HepG2 (cell line): ENCODE results near the gene CCDC201. TPM values are rescaled to one million over a fixed set of nuclear protein-coding genes. Genes with fewer than 3 reads are reported as not detected.
A peak's percentile ranks its signal among the peaks of the same experiment; 100 is the strongest.

ENCODE experiments used
- CBX5 ChIP-seq: sonication (generic); formaldehyde crosslinking; IDR thresholded peaks from 2 replicates; pipeline ENCODE4 v1.4.0; 2020; ENCODE audit warnings: missing genetic modification reagents, borderline replicate concordance
- ELF1 ChIP-seq: sonication (generic); formaldehyde crosslinking; IDR thresholded peaks from 2 replicates; pipeline ENCODE4 v1.4.0; 2020; ENCODE audit warnings: missing genetic modification reagents
- FOXA3 ChIP-seq: IDR thresholded peaks from 2 replicates; pipeline ENCODE4 v1.6.1; 2016; ENCODE audit warnings: missing genetic modification reagents, missing compliant biosample characterization
- GRHL1 ChIP-seq: sonication (generic); formaldehyde crosslinking; conservative IDR thresholded peaks from 2 replicates; pipeline ENCODE4 v1.8.0; 2022; ENCODE audit warnings: missing genetic modification reagents
- MAX ChIP-seq: IDR thresholded peaks from 2 replicates; pipeline ENCODE4 v1.6.1; 2012; ENCODE audit warnings: inconsistent platforms
- MEIS2 ChIP-seq: sonication (generic); formaldehyde crosslinking; IDR thresholded peaks from 2 replicates; pipeline ENCODE4 v1.9.0; 2021; ENCODE audit warnings: mild to moderate bottlenecking, missing genetic modification reagents
- NCOA1 ChIP-seq: sonication (generic); formaldehyde crosslinking; IDR thresholded peaks from 2 replicates; pipeline ENCODE4 v1.9.0; 2021; ENCODE audit warnings: missing genetic modification reagents
- PHF5A ChIP-seq: IDR thresholded peaks from one replicate; pipeline ENCODE4 v1.6.1; 2018; ENCODE audit warnings: low read depth, missing genetic modification reagents; ENCODE audit not compliant: unreplicated experiment
- TIGD3 ChIP-seq: sonication (generic); formaldehyde crosslinking; IDR thresholded peaks from 2 replicates; pipeline ENCODE4 v1.5.1; 2020; ENCODE audit warnings: mild to moderate bottlenecking, missing genetic modification reagents, borderline replicate concordance
- TRAFD1 ChIP-seq: sonication (generic); formaldehyde crosslinking; IDR thresholded peaks from 2 replicates; pipeline ENCODE4 v1.5.1; 2020; ENCODE audit warnings: missing genetic modification reagents, mild to moderate bottlenecking, borderline replicate concordance
- ZFX ChIP-seq: sonication (generic); formaldehyde crosslinking; IDR thresholded peaks from 2 replicates; pipeline ENCODE4 v1.4.0; 2020; ENCODE audit warnings: mild to moderate bottlenecking, low read depth, missing genetic modification reagents, moderate library complexity
- ZNF350 ChIP-seq: sonication (generic); formaldehyde crosslinking; IDR thresholded peaks from 2 replicates; pipeline ENCODE4 v1.4.0; 2020; ENCODE audit warnings: mild to moderate bottlenecking, low read depth, missing genetic modification reagents, borderline replicate concordance
- ZNF451 ChIP-seq: sonication (generic); formaldehyde crosslinking; IDR thresholded peaks from 2 replicates; pipeline ENCODE4 v1.5.0; 2020; ENCODE audit warnings: mild to moderate bottlenecking, missing genetic modification reagents
- ZNF572 ChIP-seq: sonication (generic); formaldehyde crosslinking; IDR thresholded peaks from 2 replicates; pipeline ENCODE4 v1.5.1; 2020; ENCODE audit warnings: mild to moderate bottlenecking, missing genetic modification reagents
- ZNF607 ChIP-seq: sonication (generic); formaldehyde crosslinking; IDR thresholded peaks from 2 replicates; pipeline ENCODE4 v1.5.1; 2020; ENCODE audit warnings: missing genetic modification reagents, mild to moderate bottlenecking, borderline replicate concordance
- ZNF674 ChIP-seq: sonication (generic); formaldehyde crosslinking; IDR thresholded peaks from 2 replicates; pipeline ENCODE4 v1.5.0; 2020; ENCODE audit warnings: low read depth, mild to moderate bottlenecking, missing genetic modification reagents
- ZNF710 ChIP-seq: sonication (generic); formaldehyde crosslinking; IDR thresholded peaks from 2 replicates; pipeline ENCODE4 v1.5.0; 2020; ENCODE audit warnings: mild to moderate bottlenecking, missing genetic modification reagents, borderline replicate concordance
- ZNF83 ChIP-seq: sonication (generic); formaldehyde crosslinking; IDR thresholded peaks from 2 replicates; pipeline ENCODE4 v1.4.0; 2020; ENCODE audit warnings: missing genetic modification reagents, mild to moderate bottlenecking, borderline replicate concordance
- polyA plus RNA-seq, 8 experiments: library from polyadenylated mRNA; depleted of rRNA in 3 of 8; stranded (reverse) in 7 of 8; unstranded in 1 of 8; fragments of >200 nt; fragmentation: Illumina TruSeq in 4 of 8; extraction: Trizol in 4 of 8; gene quantifications; 2 replicates each; pipeline versions ENCODE4 v1.2.1 to v1.2.3, GENCODE V29; 2011 to 2016; ENCODE audit warnings: low read depth in 4 of 8, missing spikeins in 1 of 8, mixed read lengths in 1 of 8; ENCODE audit not compliant: insufficient read depth in 1 of 8
- total RNA-seq, 5 experiments: library from RNA; depleted of rRNA; stranded (reverse); fragments of >200 nt; fragmentation: Illumina TruSeq; extraction: Trizol; gene quantifications; 2 replicates each; pipeline ENCODE4 v1.2.3, GENCODE V29; 2016; ENCODE audit warnings: low read depth in 1 of 5

The CCDC201 gene
- total and polyA plus RNA-seq, 2 of the 13 experiments (the other 11 are each of a cell fraction or from before 2014, with no cell fraction given), result 0.92 TPM; not detected in 1

GRCh38 chr7:45892407-45893035 lies 19.6 kb upstream of the CCDC201 start (continued):
- TF ChIP-seq ZNF710 (CRISPR knock-in tag) (0 out of 2 replicates have a peak, but pooled peaks have one; percentile 31), ZNF572 (CRISPR knock-in tag) (0 out of 2 replicates have a peak, but pooled peaks have one; percentile 74), MAX (no peak), ZNF451 (CRISPR knock-in tag) (no peak), CBX5 (CRISPR knock-in tag) (peak; percentile 71; the same call in 1 of the 2 replicates), ZNF350 (CRISPR knock-in tag) (peak; percentile 77), ZNF674 (0 out of 2 replicates have a peak, but pooled peaks have one; percentile 29), NCOA1 (CRISPR knock-in tag) (no peak), TIGD3 (no peak), ZNF83 (0 out of 2 replicates have a peak, but pooled peaks have one; percentile 38), GRHL1 (CRISPR knock-in tag) (no peak), ELF1 (CRISPR knock-in tag) (0 out of 2 replicates have a peak, but pooled peaks have one; percentile 12), ZFX (CRISPR knock-in tag) (peak; percentile 51; the same call in 1 of the 2 replicates), PHF5A (CRISPR knock-in tag) (no peak), ZNF607 (CRISPR knock-in tag) (peak; percentile 67), TRAFD1 (CRISPR knock-in tag) (0 out of 2 replicates have a peak, but pooled peaks have one; percentile 70), MEIS2 (CRISPR knock-in tag) (peak; percentile 76; the same call in 1 of the 2 replicates), FOXA3 (peak; percentile 58)
